Measurements from ENCODE around the gene UBXN6.

GRCh38 chr19:4467835-4468234 lies 10.2 kb upstream of the UBXN6 start:
- TF ChIP-seq POLR2A (IDR thresholded peaks at IDR 0.05): no peak
- no peak for TF ChIP-seq CTCF (IDR thresholded peaks at IDR 0.05 in 4 of 5, conservative IDR thresholded peaks at IDR 0.05 in 1 of 5)

Data from gastrocnemius medialis (tissue), 4 donors.